Aorta (tissue), 5 donors: ENCODE results near the gene NR6A1. TPM values are rescaled to one million over a fixed set of nuclear protein-coding genes. Genes with fewer than 3 reads are reported as not detected.

ENCODE experiments used
- ATAC-seq: fragments of 200-7000 bp; cut with Tn5 transposase; one replicate; pipeline ENCODE4 v1.9.1; 2022; ENCODE audit warnings: moderate library complexity; ENCODE audit not compliant: low FRiP score
- DNase-seq, 2 donors: peaks; one replicate each; pipeline ENCODE4 v3.0.0-alpha.2; 2020
- H3K27ac ChIP-seq, 2 donors: one replicate each; pipeline ENCODE4 v1.5.1; 2013; ENCODE audit warnings: low read length in 2 of 2, mild to moderate bottlenecking in 2 of 2, moderate library complexity in 2 of 2, control low read depth in 1 of 2, inconsistent platforms in 1 of 2, low read depth in 1 of 2
- H3K27me3 ChIP-seq, 2 donors: one replicate each; pipeline ENCODE4 v1.6.1; 2013; ENCODE audit warnings: control low read depth in 1 of 2, low read length in 1 of 2, mild to moderate bottlenecking in 1 of 2, moderate library complexity in 1 of 2; ENCODE audit not compliant: insufficient read depth in 2 of 2, control insufficient read depth in 1 of 2
- H3K36me3 ChIP-seq, 2 donors: one replicate each; pipeline ENCODE4 v1.6.1; 2013; ENCODE audit warnings: control low read depth in 1 of 2, low read length in 1 of 2, mild to moderate bottlenecking in 1 of 2; ENCODE audit not compliant: insufficient read depth in 2 of 2, control insufficient read depth in 1 of 2
- H3K4me1 ChIP-seq, 2 donors: one replicate each; pipeline ENCODE4 v1.6.1; 2013; ENCODE audit warnings: low read length in 2 of 2, control low read depth in 1 of 2, mild to moderate bottlenecking in 1 of 2, moderate library complexity in 1 of 2; ENCODE audit not compliant: insufficient read depth in 2 of 2, control insufficient read depth in 1 of 2
- H3K4me3 ChIP-seq, 2 donors: one replicate each; pipeline ENCODE4 v1.5.1; 2013; ENCODE audit warnings: low read length in 2 of 2, control low read depth in 1 of 2, mild to moderate bottlenecking in 1 of 2
- H3K9me3 ChIP-seq: one replicate; pipeline ENCODE4 v1.6.1; 2013; ENCODE audit warnings: mild to moderate bottlenecking, low read length; ENCODE audit not compliant: control insufficient read depth
- WGBS, 2 donors: extraction: QIAGEN DNeasy Blood & Tissue Kit; methylation state at CpG; one replicate each; pipeline ENCODE4 v1.1.7; 2013; 5-methylcytosine and 5-hydroxymethylcytosine counted together
- intact Hi-C, 2 donors: fragments of 100-400 bp; cut with DNase I; formaldehyde crosslinking; loops; one replicate each; pipeline versions ENCODE4 v1.14.2 to v1.15.0; 2022
- polyA plus RNA-seq, 2 donors: library from polyadenylated mRNA; stranded (reverse); fragments of 200-250 nt; gene quantifications; one replicate each; pipeline ENCODE4 v1.2.3, GENCODE V29; 2013
- total RNA-seq, 2 donors: library from RNA; stranded (reverse); fragmentation: NEBNext Ultra II Directional; extraction: Animal tissue kit (Norgen Biotek cat#: 25700); gene quantifications; one replicate each; pipeline ENCODE4 v1.2.1, GENCODE V29; 2021
- donor health status: healthy with polysubstance abuse.
- donor health status: Bipolar disorder and iron deficiency.
- donor health status: DM: no; HTN: no; CAD: no.
- donor health status: DM: no; HTN: no; CAD: no.
- donor health status: DM: yes; HTN: yes; CAD: no.

Gene NR6A1
- total and polyA plus RNA-seq, 4 donors: 0.26 to 1.6 (median 0.46) TPM

- WGBS, 2 donors: 93 to 96% methylated on average over 5 of the region's 5 CpGs
- H3K9me3 ChIP-seq: no peaks in the 10 kb centered on the region
- intact Hi-C loops: no loop called here
- H3K27ac ChIP-seq: no peak overlapping the region
- no peak overlapping the region for H3K4me3 ChIP-seq
- H3K4me1 ChIP-seq: no peaks in the 10 kb centered on the region
- ATAC-seq (no peak), DNase-seq (no peak)
- H3K27me3 ChIP-seq: no peaks in the 10 kb centered on the region
- no peaks in the 10 kb centered on the region for H3K36me3 ChIP-seq
Measured at GRCh38 chr9:124699575-124699974, 71.5 kb downstream of the NR6A1 start.

GRCh38 chr9:124698265-124698664 is 72.8 kb downstream of the NR6A1 start:
- H3K27me3 ChIP-seq: no peaks in the 10 kb centered on the region
- no peaks in the 10 kb centered on the region for H3K9me3 ChIP-seq
- no peak for ATAC-seq
- no peaks in the 10 kb centered on the region for H3K36me3 ChIP-seq
- DNase-seq: no peak
- intact Hi-C loops: no loop called here
- no peak overlapping the region for H3K27ac ChIP-seq
- H3K4me3 ChIP-seq: no peak overlapping the region
- H3K4me1 ChIP-seq: no peaks in the 10 kb centered on the region
- WGBS, 2 donors: 62 to 65% methylated on average over 6 of the region's 6 CpGs

DNA sequence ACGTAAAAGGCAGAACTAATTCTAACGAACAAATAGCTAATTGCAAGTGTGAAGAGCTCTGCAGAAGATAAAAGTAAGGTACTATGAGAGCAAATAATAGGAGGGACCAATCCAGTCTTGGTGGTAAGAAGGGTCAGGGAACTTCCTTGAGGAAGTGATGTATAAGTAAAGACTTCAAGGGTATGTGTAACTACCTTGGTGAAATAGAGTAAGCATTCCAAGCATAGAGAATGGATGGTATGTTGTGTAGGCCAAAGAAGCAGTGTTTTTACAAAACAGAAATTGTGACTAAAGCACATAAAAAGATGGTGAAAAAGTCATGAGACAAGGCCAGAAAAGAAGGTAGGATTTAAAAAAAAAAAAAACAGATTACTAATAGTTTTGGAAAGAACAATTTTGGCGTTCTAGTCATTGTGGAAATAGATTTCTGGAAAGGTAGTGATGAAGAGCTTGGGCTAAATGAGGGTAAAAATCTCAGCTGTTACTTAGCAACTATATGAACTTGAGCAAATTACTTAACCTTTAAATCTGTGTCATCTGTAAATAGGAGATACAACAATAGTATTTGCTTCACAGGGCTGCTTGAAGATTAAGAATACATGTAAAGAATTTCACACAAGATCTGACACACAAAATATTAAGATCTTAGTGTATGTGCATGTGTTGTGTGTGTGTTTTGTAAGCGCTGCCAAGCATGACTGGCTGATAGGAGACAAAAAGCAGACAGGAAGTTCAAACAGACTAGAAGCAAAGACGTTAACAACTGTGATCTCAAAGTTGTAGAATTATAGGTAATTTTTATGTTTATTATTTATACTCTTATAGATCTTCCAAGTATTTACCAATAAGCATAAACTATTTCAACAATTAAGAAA is 73.5 kb downstream of the NR6A1 start:
- Histone ChIP-seq H3K27ac (no peak overlapping the region), H3K36me3 (no peaks in the 10 kb centered on the region), H3K9me3 (no peaks in the 10 kb centered on the region), H3K27me3 (no peaks in the 10 kb centered on the region), H3K4me1 (no peaks in the 10 kb centered on the region), H3K4me3 (no peak overlapping the region)
- intact Hi-C loops: no loop called here
- ATAC-seq (no peak), DNase-seq (no peak)
- 55 to 57% methylated on average over 5 of the region's 5 CpGs for WGBS, 2 donors

DNA sequence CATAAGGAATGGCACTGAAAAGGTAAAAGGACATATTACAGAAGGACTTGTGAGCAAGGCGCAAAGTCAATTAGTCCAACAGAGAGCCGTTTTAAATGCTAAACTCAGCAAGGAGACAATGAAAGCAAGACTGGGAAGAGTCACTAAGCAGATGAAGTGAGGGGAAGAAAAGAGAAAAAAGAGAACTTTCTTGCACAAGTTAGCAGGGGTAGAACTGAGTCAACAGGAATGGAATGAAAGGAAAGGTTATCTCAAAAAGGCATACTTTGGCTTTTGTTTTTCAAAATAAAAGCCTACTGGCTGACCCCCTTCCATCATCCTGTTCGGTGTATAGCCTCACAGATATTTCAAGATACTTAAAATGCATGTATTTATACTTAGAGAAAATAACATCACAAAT is 75.0 kb downstream of the NR6A1 start:
- Histone ChIP-seq H3K36me3 (no peaks in the 10 kb centered on the region), H3K27ac (no peak overlapping the region), H3K4me1 (no peaks in the 10 kb centered on the region), H3K4me3 (no peak overlapping the region), H3K27me3 (no peaks in the 10 kb centered on the region), H3K9me3 (no peaks in the 10 kb centered on the region)
- WGBS, 2 donors: 76 to 84% methylated on average over 3 of the region's 3 CpGs
- intact Hi-C loops: no loop called here
- DNase-seq (no peak), ATAC-seq (no peak)

GRCh38 chr9:124695280-124695890 is 75.7 kb downstream of the NR6A1 start:
- Histone ChIP-seq H3K9me3 (no peaks in the 10 kb centered on the region), H3K4me3 (no peak overlapping the region), H3K4me1 (no peaks in the 10 kb centered on the region), H3K27ac (no peak overlapping the region), H3K27me3 (no peaks in the 10 kb centered on the region), H3K36me3 (no peaks in the 10 kb centered on the region)
- DNase-seq (no peak), ATAC-seq (no peak)
- WGBS, 2 donors: 86 to 87% methylated on average over 16 of the region's 16 CpGs
- intact Hi-C loops: no loop called here

- H3K27ac ChIP-seq: no peak overlapping the region
- H3K36me3 ChIP-seq: no peaks in the 10 kb centered on the region
- 17 to 34% methylated on average over 3 of the region's 3 CpGs for WGBS, 2 donors
Measured at GRCh38 chr9:124694414-124695279, 76.5 kb downstream of the NR6A1 start.

GRCh38 chr9:124693403-124693802 is 77.7 kb downstream of the NR6A1 start:
- no peaks in the 10 kb centered on the region for H3K27me3 ChIP-seq
- no peaks in the 10 kb centered on the region for H3K36me3 ChIP-seq
- no peaks in the 10 kb centered on the region for H3K9me3 ChIP-seq
- no peak for DNase-seq
- intact Hi-C loops: no loop called here
- no peak overlapping the region for H3K27ac ChIP-seq
- no peaks in the 10 kb centered on the region for H3K4me1 ChIP-seq
- ATAC-seq: no peak
- WGBS, 2 donors: 90 to 93% methylated on average over 3 of the region's 3 CpGs
- H3K4me3 ChIP-seq: no peak overlapping the region

More at GRCh38 chr9:124694414-124695279, 76.5 kb downstream of the NR6A1 start:
- Histone ChIP-seq H3K4me1 (no peaks in the 10 kb centered on the region), H3K27me3 (no peaks in the 10 kb centered on the region), H3K4me3 (no peak overlapping the region), H3K9me3 (no peaks in the 10 kb centered on the region)
- intact Hi-C loops: no loop called here
- ATAC-seq: no peak
- no peak for DNase-seq

GRCh38 chr9:124688238-124688904 is 82.7 kb downstream of the NR6A1 start:
- 97% methylated on average over 6 of the region's 6 CpGs for WGBS, 2 donors

More at GRCh38 chr9:124688238-124688904, 82.7 kb downstream of the NR6A1 start:
- no peak for DNase-seq
- Histone ChIP-seq H3K4me3 (no peak overlapping the region), H3K27me3 (no peaks in the 10 kb centered on the region), H3K4me1 (no peaks in the 10 kb centered on the region), H3K27ac (no peak overlapping the region), H3K36me3 (no peaks in the 10 kb centered on the region), H3K9me3 (no peaks in the 10 kb centered on the region)
- no peak for ATAC-seq
- intact Hi-C loops: no loop called here
